ENCODE results near the gene WDR62. TPM values are rescaled to one million over a fixed set of nuclear protein-coding genes. Genes with fewer than 3 reads are reported as not detected.
A peak's percentile ranks its signal among the peaks of the same experiment; 100 is the strongest.

Gene WDR62
- total RNA-seq, 1 experiment from 2014 or later: 30.0 TPM

- no peaks in the 10 kb centered on the region for H3K27me3 ChIP-seq (ENCODE audit: insufficient read depth, low read length)
- H2BK5ac ChIP-seq (ENCODE audit: insufficient read length, low read length): no peak overlapping the region
- H3K9me3 ChIP-seq (ENCODE audit: control insufficient read depth, low read depth, low read length): no peaks in the 10 kb centered on the region
- Mint-ChIP-seq H3K36me3 (ENCODE audit: insufficient read depth in 1 of 3, low read depth in 3 of 3) (peaks cover 20 to 56% (median 42%) of the 10 kb centered on the region in 3 experiments), H3K4me3 (no peak overlapping the region), H3K9me3 (no peaks in the 10 kb centered on the region), H3K4me1 (peaks cover 26 to 30% of the 10 kb centered on the region in 2 experiments), H3K27ac (peak overlapping the region in 2 of 3 experiments; percentile 18 to 87; a peak in 2 of 7 replicates), H3K27me3 (ENCODE audit: low read depth) (no peaks in the 10 kb centered on the region; the same call in 1 of the 2 replicates)
- no CpG with 5 or more reads among the region's 5 CpGs for WGBS (ENCODE audit: extremely low coverage, insufficient read length, low lambda C conversion rate)
- no peak overlapping the region for H3K9ac ChIP-seq (ENCODE audit: extremely low read depth, insufficient read length, low read length)
- no peaks in the 10 kb centered on the region for H3K79me1 ChIP-seq (ENCODE audit: insufficient read depth, low read depth, low read length, poor library complexity, severe bottlenecking)
- no peak overlapping the region for H2BK120ac ChIP-seq (ENCODE audit: low read depth, low read length, poor library complexity, severe bottlenecking)
- no peak overlapping the region for H4K5ac ChIP-seq (ENCODE audit: insufficient read length, low read depth, low read length)
- H4K8ac ChIP-seq (replicated peaks; ENCODE audit: insufficient read length, low read depth, low read length): no peak overlapping the region
- DNase-seq: no peak
- H2AK5ac ChIP-seq (ENCODE audit: insufficient read length, low read length): no peak overlapping the region
- no peak overlapping the region for H2BK20ac ChIP-seq (ENCODE audit: low read depth, low read length, poor library complexity, severe bottlenecking)
- H3K23me2 ChIP-seq (ENCODE audit: insufficient read length, low read depth, low read length, poor library complexity, severe bottlenecking): no peaks in the 10 kb centered on the region
- H3K4ac ChIP-seq (ENCODE audit: low read depth, low read length): no peak overlapping the region
- H3K18ac ChIP-seq (ENCODE audit: insufficient read length, low read depth, low read length): no peak overlapping the region
- no peak overlapping the region for H3K14ac ChIP-seq (ENCODE audit: insufficient read depth, low read length)
- no peak overlapping the region for H3K23ac ChIP-seq (ENCODE audit: insufficient read length, low read depth, low read length)
- TF ChIP-seq, protein P1, sequence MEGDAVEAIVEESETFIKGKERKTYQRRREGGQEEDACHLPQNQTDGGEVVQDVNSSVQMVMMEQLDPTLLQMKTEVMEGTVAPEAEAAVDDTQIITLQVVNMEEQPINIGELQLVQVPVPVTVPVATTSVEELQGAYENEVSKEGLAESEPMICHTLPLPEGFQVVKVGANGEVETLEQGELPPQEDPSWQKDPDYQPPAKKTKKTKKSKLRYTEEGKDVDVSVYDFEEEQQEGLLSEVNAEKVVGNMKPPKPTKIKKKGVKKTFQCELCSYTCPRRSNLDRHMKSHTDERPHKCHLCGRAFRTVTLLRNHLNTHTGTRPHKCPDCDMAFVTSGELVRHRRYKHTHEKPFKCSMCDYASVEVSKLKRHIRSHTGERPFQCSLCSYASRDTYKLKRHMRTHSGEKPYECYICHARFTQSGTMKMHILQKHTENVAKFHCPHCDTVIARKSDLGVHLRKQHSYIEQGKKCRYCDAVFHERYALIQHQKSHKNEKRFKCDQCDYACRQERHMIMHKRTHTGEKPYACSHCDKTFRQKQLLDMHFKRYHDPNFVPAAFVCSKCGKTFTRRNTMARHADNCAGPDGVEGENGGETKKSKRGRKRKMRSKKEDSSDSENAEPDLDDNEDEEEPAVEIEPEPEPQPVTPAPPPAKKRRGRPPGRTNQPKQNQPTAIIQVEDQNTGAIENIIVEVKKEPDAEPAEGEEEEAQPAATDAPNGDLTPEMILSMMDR (conservative IDR thresholded peaks at IDR 0.05): no peak
- H3K4me2 ChIP-seq (ENCODE audit: insufficient read depth, insufficient read length, low read length): no peak overlapping the region
- no peak overlapping the region for H3K27ac ChIP-seq (ENCODE audit: insufficient read length, low read depth, low read length)
- no peak overlapping the region for H2AFZ ChIP-seq (ENCODE audit: low read length)
- no peak overlapping the region for H3K56ac ChIP-seq (ENCODE audit: insufficient read length, low read depth, low read length)
- no peak overlapping the region for H2BK15ac ChIP-seq (ENCODE audit: low read depth, low read length)
- no peak overlapping the region for H2BK12ac ChIP-seq (ENCODE audit: insufficient read length, low read depth, low read length)
- H3T11ph ChIP-seq (ENCODE audit: low read length): no peak overlapping the region
- H3K4me1 ChIP-seq (ENCODE audit: insufficient read depth, low read length): peaks cover 2% of the 10 kb centered on the region; the same call in 1 of the 2 replicates
- no peaks in the 10 kb centered on the region for H3K79me2 ChIP-seq (ENCODE audit: insufficient read depth, low read length)
- no peaks in the 10 kb centered on the region for H4K20me1 ChIP-seq (ENCODE audit: control insufficient read depth, insufficient read depth, insufficient read length)
- H4K91ac ChIP-seq (ENCODE audit: insufficient read length, low read depth, low read length): no peak overlapping the region
Measured at GRCh38 chr19:36106991-36107390, 52.3 kb downstream of the WDR62 start.

All from H9 (cell line).